Endothelial cell (in vitro differentiated cells): ENCODE data around the gene MPZL3. TPM values are rescaled to one million over a fixed set of nuclear protein-coding genes. Genes with fewer than 3 reads are reported as not detected.

Experiments used
- DNase-seq: peaks from one replicate; pipeline ENCODE4 v3.0.0; 2021; ENCODE audit warnings: low spot score
- H3K27ac Mint-ChIP-seq: one replicate; pipeline ENCODE4 v1.8.0; 2021; ENCODE audit warnings: mixed read lengths, inconsistent platforms; ENCODE audit not compliant: unreplicated experiment
- H3K27me3 Mint-ChIP-seq: one replicate; pipeline ENCODE4 v1.8.0; 2021; ENCODE audit warnings: mild to moderate bottlenecking, moderate library complexity, mixed read lengths, inconsistent platforms; ENCODE audit not compliant: unreplicated experiment
- H3K36me3 Mint-ChIP-seq: one replicate; pipeline ENCODE4 v1.8.0; 2021; ENCODE audit warnings: mild to moderate bottlenecking, low read depth, mixed read lengths, inconsistent platforms; ENCODE audit not compliant: unreplicated experiment
- H3K4me1 Mint-ChIP-seq: one replicate; pipeline ENCODE4 v1.8.0; 2021; ENCODE audit warnings: mild to moderate bottlenecking, mixed read lengths, inconsistent platforms; ENCODE audit not compliant: unreplicated experiment
- H3K4me3 Mint-ChIP-seq: one replicate; pipeline ENCODE4 v1.8.0; 2021; ENCODE audit warnings: mild to moderate bottlenecking, mixed read lengths, inconsistent platforms; ENCODE audit not compliant: unreplicated experiment
- H3K9me3 Mint-ChIP-seq: one replicate; pipeline ENCODE4 v1.8.0; 2021; ENCODE audit warnings: mixed read lengths, inconsistent platforms; ENCODE audit not compliant: unreplicated experiment
- CTCF ChIP-seq: fragments of 200-600 bp; sonication (generic); IDR thresholded peaks from one replicate; pipeline ENCODE4 v1.5.0; 2021; ENCODE audit warnings: antibody characterized with exemption; ENCODE audit not compliant: unreplicated experiment
- total RNA-seq: library from RNA; stranded (reverse); fragmentation: NEBNext Ultra II Directional; extraction: Animal tissue kit (Norgen Biotek cat#: 25700); gene quantifications from one replicate; pipeline ENCODE4 v1.2.1, GENCODE V29; 2021; ENCODE audit not compliant: unreplicated experiment

The MPZL3 gene
- total RNA-seq, 1 donor from 2014 or later: 10.7 TPM

- Mint-ChIP-seq H3K27ac (no peak overlapping the region), H3K4me1 (peaks cover 37% of the 10 kb centered on the region), H3K36me3 (no peaks in the 10 kb centered on the region), H3K9me3 (no peaks in the 10 kb centered on the region), H3K27me3 (peaks cover 4% of the 10 kb centered on the region), H3K4me3 (peak overlapping the region; percentile 5)
- DNase-seq: no peak
- TF ChIP-seq CTCF: no peak
Observed at GRCh38 chr11:118212131-118212725, 39.9 kb downstream of the MPZL3 start.

GRCh38 chr11:118211006-118211405 is 41.2 kb downstream of the MPZL3 start:
- Mint-ChIP-seq H3K27me3 (peaks cover 4% of the 10 kb centered on the region), H3K4me1 (peaks cover 43% of the 10 kb centered on the region)

GRCh38 chr11:118210323-118210722 is 41.8 kb downstream of the MPZL3 start:
- no peak for TF ChIP-seq CTCF
- no peak for DNase-seq
- no peaks in the 10 kb centered on the region for H3K9me3 Mint-ChIP-seq
- H3K4me3 Mint-ChIP-seq: no peak overlapping the region
- peaks cover 4% of the 10 kb centered on the region for H3K27me3 Mint-ChIP-seq
- H3K4me1 Mint-ChIP-seq: peaks cover 43% of the 10 kb centered on the region
- no peaks in the 10 kb centered on the region for H3K36me3 Mint-ChIP-seq
- no peak overlapping the region for H3K27ac Mint-ChIP-seq

More at GRCh38 chr11:118211006-118211405, 41.2 kb downstream of the MPZL3 start:
- Mint-ChIP-seq H3K27ac (no peak overlapping the region), H3K4me3 (no peak overlapping the region), H3K9me3 (no peaks in the 10 kb centered on the region), H3K36me3 (no peaks in the 10 kb centered on the region)
- no peak for TF ChIP-seq CTCF
- DNase-seq: no peak

- H3K4me1 Mint-ChIP-seq: peaks cover 39% of the 10 kb centered on the region
- no peak for DNase-seq
- no peak overlapping the region for H3K4me3 Mint-ChIP-seq
- TF ChIP-seq CTCF: no peak
- H3K27me3 Mint-ChIP-seq: peaks cover 4% of the 10 kb centered on the region
- no peaks in the 10 kb centered on the region for H3K9me3 Mint-ChIP-seq
- H3K27ac Mint-ChIP-seq: no peak overlapping the region
- H3K36me3 Mint-ChIP-seq: no peaks in the 10 kb centered on the region
Observed at GRCh38 chr11:118209033-118209432, 43.1 kb downstream of the MPZL3 start.

GRCh38 chr11:118207079-118207478 is 45.1 kb downstream of the MPZL3 start:
- no peak for TF ChIP-seq CTCF
- H3K27me3 Mint-ChIP-seq: no peaks in the 10 kb centered on the region
- no peak for DNase-seq
- peak overlapping the region; percentile 8 for H3K27ac Mint-ChIP-seq
- H3K4me3 Mint-ChIP-seq: no peak overlapping the region
- H3K9me3 Mint-ChIP-seq: no peaks in the 10 kb centered on the region
- no peaks in the 10 kb centered on the region for H3K36me3 Mint-ChIP-seq
- H3K4me1 Mint-ChIP-seq: peaks cover 20% of the 10 kb centered on the region
